LNCAP (cell line): Measurements from ENCODE around the gene RALGDS.

ENCODE experiments used
- TF ChIP-seq, protein P1 (sequence below): fragments of 450-650 bp; IDR thresholded peaks from 2 replicates; pipeline ENCODE4 v1.5.1; 2017; ENCODE audit warnings: mild to moderate bottlenecking

The RALGDS gene

GRCh38 chr9:133090752-133091385 is 30.2 kb downstream of the RALGDS start:
- TF ChIP-seq, protein P1, sequence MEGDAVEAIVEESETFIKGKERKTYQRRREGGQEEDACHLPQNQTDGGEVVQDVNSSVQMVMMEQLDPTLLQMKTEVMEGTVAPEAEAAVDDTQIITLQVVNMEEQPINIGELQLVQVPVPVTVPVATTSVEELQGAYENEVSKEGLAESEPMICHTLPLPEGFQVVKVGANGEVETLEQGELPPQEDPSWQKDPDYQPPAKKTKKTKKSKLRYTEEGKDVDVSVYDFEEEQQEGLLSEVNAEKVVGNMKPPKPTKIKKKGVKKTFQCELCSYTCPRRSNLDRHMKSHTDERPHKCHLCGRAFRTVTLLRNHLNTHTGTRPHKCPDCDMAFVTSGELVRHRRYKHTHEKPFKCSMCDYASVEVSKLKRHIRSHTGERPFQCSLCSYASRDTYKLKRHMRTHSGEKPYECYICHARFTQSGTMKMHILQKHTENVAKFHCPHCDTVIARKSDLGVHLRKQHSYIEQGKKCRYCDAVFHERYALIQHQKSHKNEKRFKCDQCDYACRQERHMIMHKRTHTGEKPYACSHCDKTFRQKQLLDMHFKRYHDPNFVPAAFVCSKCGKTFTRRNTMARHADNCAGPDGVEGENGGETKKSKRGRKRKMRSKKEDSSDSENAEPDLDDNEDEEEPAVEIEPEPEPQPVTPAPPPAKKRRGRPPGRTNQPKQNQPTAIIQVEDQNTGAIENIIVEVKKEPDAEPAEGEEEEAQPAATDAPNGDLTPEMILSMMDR = no peak

- TF ChIP-seq, protein P1 = no peak
Observed at GRCh38 chr9:133090187-133090586, 30.9 kb downstream of the RALGDS start.

GRCh38 chr9:133089271-133089671 is 31.8 kb downstream of the RALGDS start:
- TF ChIP-seq, protein P1 = no peak

DNA sequence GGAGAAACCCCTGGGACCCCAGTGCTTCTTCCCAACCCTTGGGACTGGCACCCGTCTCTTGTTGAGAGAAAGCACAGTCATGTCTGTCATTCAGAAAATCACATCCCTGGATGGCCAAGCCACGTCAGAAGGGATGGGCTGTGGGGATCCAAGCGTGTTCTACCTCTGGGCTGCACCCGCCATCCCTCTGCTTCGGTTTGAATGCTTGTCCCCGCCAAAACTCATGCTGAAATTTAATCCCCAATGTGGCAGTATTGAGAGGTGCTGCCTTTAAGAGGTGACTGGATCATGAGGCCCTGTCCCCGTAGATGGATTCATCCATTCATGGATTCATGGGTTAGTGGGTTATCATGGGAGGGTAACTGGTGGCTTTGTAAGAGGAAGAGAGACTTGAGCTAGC is 32.3 kb downstream of the RALGDS start:
- TF ChIP-seq, protein P1 = no peak

DNA sequence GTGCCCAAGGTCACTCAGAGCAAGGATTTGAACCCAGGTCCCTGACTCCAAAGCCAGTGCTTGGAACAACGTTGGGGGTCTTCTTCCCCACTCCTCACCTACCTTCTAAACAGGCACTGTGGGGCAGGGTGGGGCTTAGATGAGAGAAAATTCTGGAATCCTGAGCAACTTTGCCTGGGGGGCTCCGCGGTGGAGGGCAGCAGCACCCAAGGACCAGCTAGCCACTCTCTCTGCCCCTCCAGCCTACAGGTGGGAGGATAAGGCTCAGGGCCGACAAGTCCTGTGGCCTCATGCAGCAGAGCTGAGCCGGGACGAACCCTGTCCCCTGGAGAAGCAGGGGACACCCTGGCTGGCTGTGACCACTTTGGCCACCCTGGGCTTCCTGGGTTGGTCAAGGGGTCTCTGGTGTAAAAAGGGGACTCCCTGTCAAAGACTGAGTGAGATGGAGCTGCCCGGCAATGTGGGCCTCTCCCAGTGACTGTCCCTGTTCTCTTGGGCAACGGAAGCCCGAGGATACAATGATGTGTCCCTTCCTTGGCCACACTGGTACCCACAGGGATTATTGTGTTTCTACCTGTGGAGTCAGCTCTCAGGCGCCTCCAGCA is 32.8 kb downstream of the RALGDS start:
- TF ChIP-seq, protein P1 = no peak

DNA sequence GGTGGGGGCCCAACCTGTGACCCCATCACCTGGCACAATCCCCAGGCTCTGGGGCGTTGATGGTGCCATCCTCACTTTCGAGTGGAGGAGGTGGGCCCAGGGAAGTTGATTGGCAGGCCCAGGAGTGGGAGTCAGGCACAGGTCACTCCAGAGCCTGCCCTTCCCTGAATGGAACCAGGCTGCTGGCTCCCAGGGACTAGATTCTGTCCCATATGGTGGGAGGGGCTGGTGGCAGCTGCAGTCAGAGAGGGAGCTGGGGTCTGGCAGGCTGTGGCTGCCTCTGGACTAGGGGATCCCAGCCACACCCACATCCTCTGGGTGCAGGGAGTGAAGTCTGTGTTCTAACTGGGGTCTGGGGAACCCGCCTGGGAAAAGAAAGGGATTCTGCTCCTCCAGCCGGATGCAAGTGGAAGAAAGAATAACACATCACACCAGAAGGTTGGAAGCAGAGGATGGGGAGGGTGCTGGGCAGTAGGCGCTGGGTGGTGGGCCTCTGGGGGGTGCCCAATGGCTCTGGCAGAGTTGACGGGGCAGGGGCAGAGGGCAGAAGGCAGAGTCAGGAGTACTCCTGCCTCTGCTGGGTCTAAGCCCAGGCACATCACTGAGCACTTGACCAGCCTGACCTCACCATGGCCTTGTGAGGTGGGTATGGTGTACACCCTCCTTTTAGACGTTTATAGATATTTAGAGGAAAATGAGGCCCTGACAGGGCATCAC is 33.5 kb downstream of the RALGDS start:
- TF ChIP-seq, protein P1 = no peak

GRCh38 chr9:133086894-133087293 is 34.1 kb downstream of the RALGDS start:
- TF ChIP-seq, protein P1 = no peak
